Right lobe of liver (tissue), 6 donors: Measurements from ENCODE around the gene SERINC5. TPM values are rescaled to one million over a fixed set of nuclear protein-coding genes. Genes with fewer than 3 reads are reported as not detected.
"Not testable (repeated sequence)": the region's sequence is repeated elsewhere in the genome, so short reads cannot be mapped to it uniquely, and the experiment has no call there.

Experiments
- ATAC-seq, 4 donors: fragments of 200-7000 bp; cut with Tn5 transposase; one replicate each; pipeline ENCODE4 v1.9.1; 2020; ENCODE audit warnings: mild to moderate bottlenecking in 4 of 4, moderate library complexity in 4 of 4
- DNase-seq, 3 donors: peaks; one replicate each; pipeline ENCODE4 v3.0.0-alpha.2; 2020
- H3K27ac ChIP-seq, 3 donors: fragments of 200-600 bp; one replicate each; pipeline ENCODE4 v1.8.0; 2022
- H3K27me3 ChIP-seq, 2 donors: fragments of 200-600 bp; one replicate each; pipeline ENCODE4 v1.8.0; 2022
- H3K36me3 ChIP-seq, 4 donors: fragments of 200-600 bp; sonication (generic) in 1 of 4; one replicate each; pipeline versions ENCODE4 v1.5.1 to v1.8.0; 2017 to 2022; ENCODE audit warnings: control low read depth in 1 of 4
- H3K4me1 ChIP-seq, 4 donors: fragments of 200-600 bp; sonication (generic) in 1 of 4; one replicate each; pipeline versions ENCODE4 v1.5.1 to v1.8.0; 2017 to 2022; ENCODE audit warnings: control low read depth in 1 of 4
- H3K4me3 ChIP-seq, 3 donors: fragments of 200-600 bp; one replicate each; pipeline ENCODE4 v1.8.0; 2022
- H3K9me3 ChIP-seq, 4 donors: fragments of 200-600 bp; sonication (generic) in 1 of 4; one replicate each; pipeline versions ENCODE4 v1.5.1 to v1.8.0; 2017 to 2022; ENCODE audit warnings: control low read depth in 1 of 4
- CTCF ChIP-seq, 4 donors: fragments of 200-600 bp in 3 of 4; fragments of 450-650 bp in 1 of 4; IDR thresholded peaks; one replicate each; pipeline versions ENCODE4 v1.5.1 to v1.8.0; 2016 to 2022; ENCODE audit warnings: antibody characterized with exemption in 4 of 4, mild to moderate bottlenecking in 2 of 4
- POLR2A ChIP-seq: fragments of 450-650 bp; IDR thresholded peaks from one replicate; pipeline ENCODE4 v1.6.1; 2017; ENCODE audit warnings: antibody characterized with exemption, mild to moderate bottlenecking
- WGBS: methylation state at CpG from one replicate; pipeline ENCODE4 v1.1.6; 2018; ENCODE audit warnings: low coverage, low lambda C conversion rate; ENCODE audit not compliant: insufficient coverage; ENCODE audit errors: missing lambda C conversion rate; 5-methylcytosine and 5-hydroxymethylcytosine counted together
- intact Hi-C, 2 donors: fragments of 100-400 bp; cut with DNase I; formaldehyde crosslinking; loops; one replicate each; pipeline versions ENCODE4 v1.11.2 to v1.14.1; 2022
- total RNA-seq, 6 experiments: library from RNA; depleted of rRNA in 2 of 6; stranded (reverse); fragments of >200 nt in 2 of 6; fragmentation: NEBNext Ultra II Directional in 3 of 6; extraction: Animal tissue kit (Norgen Biotek cat#: 25700) in 3 of 6; gene quantifications; one replicate each; pipeline versions ENCODE4 v1.1.0 to v1.2.4, GENCODE V29; 2016 to 2023
- donor health status: DM: no; HTN: yes; CAD: no.
- donor health status: DM: no; HTN: no; CAD: no.
- donor health status: DM: no; HTN: no; CAD: no.
- donor health status: DM: no; HTN: yes; CAD: no.
- donor health status: DM: no; HTN: yes; CAD: no.

SERINC5 gene
- total RNA-seq, 6 experiments from 2014 or later = 30.1 to 82.1 (median 57.9) TPM

- Histone ChIP-seq H3K36me3 (peaks cover 0 to 3% (median 0%) of the 10 kb centered on the region in 4 donors), H3K4me3 (no peak overlapping the region), H3K9me3 (no peaks in the 10 kb centered on the region), H3K27ac (peak overlapping the region in 1 of 3 donors; percentile 11), H3K27me3 (no peaks in the 10 kb centered on the region), H3K4me1 (peaks cover 0 to 72% (median 16%) of the 10 kb centered on the region in 4 donors)
- DNase-seq (no peak), ATAC-seq (no peak)
- WGBS = 62% methylated on average over 3 of the region's 3 CpGs
- no peak for TF ChIP-seq POLR2A
- TF ChIP-seq CTCF (IDR thresholded peaks at IDR 0.05) = no peak
- intact Hi-C loops = no loop called here
Measured at GRCh38 chr5:80190960-80191359, 64.9 kb downstream of the SERINC5 start.

GRCh38 chr5:80189701-80190100 is 66.1 kb downstream of the SERINC5 start:
- no peak for DNase-seq
- Histone ChIP-seq H3K36me3 (peaks cover 0 to 3% (median 0%) of the 10 kb centered on the region in 4 donors), H3K9me3 (no peaks in the 10 kb centered on the region), H3K4me1 (peaks cover 0 to 66% (median 15%) of the 10 kb centered on the region in 4 donors), H3K27me3 (no peaks in the 10 kb centered on the region), H3K4me3 (no peak overlapping the region), H3K27ac (no peak overlapping the region)
- TF ChIP-seq CTCF (IDR thresholded peaks at IDR 0.05) (no peak), POLR2A (no peak)
- WGBS = 63% methylated on average over 3 of the region's 3 CpGs
- intact Hi-C loops = no loop called here
- ATAC-seq = no peak

GRCh38 chr5:80189201-80189600 is 66.6 kb downstream of the SERINC5 start:
- H3K27me3 ChIP-seq = no peaks in the 10 kb centered on the region
- no peak overlapping the region for H3K4me3 ChIP-seq
- H3K4me1 ChIP-seq = peaks cover 0 to 65% (median 15%) of the 10 kb centered on the region in 4 donors
- DNase-seq = no peak
- intact Hi-C loops = no loop called here
- ATAC-seq = no peak
- H3K27ac ChIP-seq = no peak overlapping the region
- WGBS = 61% methylated on average over 3 of the region's 8 CpGs
- no peak for TF ChIP-seq POLR2A
- no peak for TF ChIP-seq CTCF (IDR thresholded peaks at IDR 0.05)
- peaks cover 0 to 3% (median 0%) of the 10 kb centered on the region in 4 donors for H3K36me3 ChIP-seq
- H3K9me3 ChIP-seq = no peaks in the 10 kb centered on the region

GRCh38 chr5:80187421-80188090 is 68.3 kb downstream of the SERINC5 start:
- intact Hi-C loops = no loop called here
- no peak for ATAC-seq
- Histone ChIP-seq H3K27ac (peak overlapping the region in 1 of 3 donors; percentile 37), H3K36me3 (peaks cover 0 to 3% (median 0%) of the 10 kb centered on the region in 4 donors), H3K9me3 (no peaks in the 10 kb centered on the region), H3K4me3 (no peak overlapping the region), H3K4me1 (peaks cover 0 to 62% (median 15%) of the 10 kb centered on the region in 4 donors), H3K27me3 (no peaks in the 10 kb centered on the region)
- WGBS = 86% methylated on average over 6 of the region's 6 CpGs
- TF ChIP-seq CTCF (IDR thresholded peaks at IDR 0.05) = no peak
- TF ChIP-seq POLR2A = no peak
- DNase-seq = no peak

GRCh38 chr5:80185535-80185934 is 70.3 kb downstream of the SERINC5 start:
- H3K27ac ChIP-seq = peak overlapping the region in 2 of 3 donors; percentile 77
- 91% methylated on average over 9 of the region's 9 CpGs for WGBS
- H3K4me3 ChIP-seq, intact Hi-C loops, DNase-seq, H3K9me3 ChIP-seq, ATAC-seq, H3K36me3 ChIP-seq, H3K27me3 ChIP-seq: not testable (repeated sequence)
- peaks cover 0 to 61% (median 19%) of the 10 kb centered on the region in 4 donors for H3K4me1 ChIP-seq
